GM19099 (cell line): ENCODE measurements around the gene SETD4.

Source experiments
- POLR2A ChIP-seq: IDR thresholded peaks from 3 replicates; pipeline ENCODE4 v1.6.1; 2011; ENCODE audit warnings: low read depth; ENCODE audit not compliant: insufficient read length; ENCODE audit errors: extremely low read depth

Gene SETD4

DNA sequence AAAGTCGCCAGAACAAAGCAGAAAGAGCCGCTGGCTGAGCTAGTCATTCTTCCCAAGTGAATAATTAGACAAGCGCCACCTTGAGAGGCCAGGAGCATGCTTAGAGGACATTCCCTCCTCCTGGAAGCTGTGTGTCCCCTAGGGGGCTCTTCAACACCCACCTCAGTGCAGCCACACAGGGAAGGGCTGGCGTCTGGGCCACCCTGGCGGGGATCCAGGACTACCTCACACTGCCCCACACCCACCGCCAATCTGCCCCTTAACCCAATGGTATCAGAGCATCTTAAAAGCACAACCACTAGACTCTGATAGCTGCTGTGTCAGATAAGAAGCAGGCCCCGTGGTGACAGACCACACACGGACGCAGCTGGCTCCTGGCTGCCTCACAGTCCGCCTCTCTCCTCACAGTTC lies 24.9 kb downstream of the SETD4 start:
- no peak for TF ChIP-seq POLR2A

DNA sequence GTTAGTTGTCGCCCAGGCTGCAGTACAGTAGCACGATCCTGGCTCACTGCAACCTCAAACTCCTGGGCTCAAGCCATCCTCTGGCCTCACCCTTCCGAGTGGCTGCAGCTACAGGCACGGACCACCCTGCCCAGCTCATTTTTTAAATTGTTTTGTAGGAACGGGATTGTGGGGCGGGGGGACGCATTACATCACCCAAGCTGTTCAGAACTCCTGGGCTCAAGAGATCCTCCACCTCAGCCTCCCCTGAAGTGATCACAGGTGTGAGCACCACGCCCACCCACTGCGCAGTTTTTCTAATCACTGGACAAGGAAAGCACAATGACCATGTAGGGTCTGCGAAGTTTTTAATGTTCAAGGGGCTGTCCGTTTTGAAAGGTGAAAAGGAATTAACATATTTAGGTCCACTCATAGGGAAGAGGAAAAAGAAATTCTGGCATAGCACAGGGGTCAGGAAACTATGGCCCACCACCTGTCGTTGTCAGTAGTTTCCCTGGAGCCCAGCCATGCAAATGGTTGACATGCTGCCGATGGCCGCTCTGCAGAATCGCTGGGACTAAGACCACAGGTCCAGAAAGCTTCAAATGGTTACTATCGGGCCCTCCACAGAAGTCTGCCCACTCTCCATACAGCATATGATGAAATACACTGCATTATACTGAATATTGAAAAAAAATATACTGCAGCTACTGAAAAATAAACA lies 26.0 kb downstream of the SETD4 start:
- TF ChIP-seq POLR2A = no peak

DNA sequence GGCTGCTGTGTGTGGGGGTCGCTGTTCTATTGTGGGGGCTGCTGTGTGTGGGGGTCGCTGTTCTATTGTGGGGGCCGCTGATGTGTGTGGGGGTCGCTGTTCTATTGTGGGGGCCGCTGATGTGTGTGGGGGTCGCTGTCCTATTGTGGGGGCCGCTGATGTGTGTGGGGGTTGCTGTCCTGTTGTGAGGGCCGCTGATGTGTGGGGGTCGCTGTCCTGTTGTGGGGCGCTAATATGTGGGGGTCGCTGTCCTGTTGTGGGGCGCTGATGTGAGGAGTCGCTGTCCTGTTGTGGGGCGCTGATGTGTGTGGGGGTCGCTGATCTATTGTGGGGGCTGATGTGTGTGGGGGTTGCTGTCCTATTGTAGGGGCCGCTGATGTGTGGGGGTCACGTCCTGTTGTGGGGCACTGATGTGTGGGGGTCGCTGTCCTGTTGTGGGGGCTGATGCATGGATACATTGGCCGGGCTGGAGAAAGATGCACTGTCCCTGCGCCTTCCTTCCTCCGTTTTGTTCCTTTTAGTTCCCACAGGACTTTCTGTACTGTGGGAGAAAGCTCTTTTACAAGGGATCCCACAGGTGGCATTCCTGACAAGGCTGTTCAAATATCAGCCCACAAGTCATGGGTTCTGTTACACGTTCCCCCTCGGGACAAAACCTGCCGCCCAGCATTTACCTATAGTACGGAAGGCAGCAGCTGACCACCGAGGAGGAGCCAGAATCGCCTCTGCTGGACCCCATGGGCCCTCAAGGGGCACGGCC lies 27.5 kb downstream of the SETD4 start:
- no peak for TF ChIP-seq POLR2A

DNA sequence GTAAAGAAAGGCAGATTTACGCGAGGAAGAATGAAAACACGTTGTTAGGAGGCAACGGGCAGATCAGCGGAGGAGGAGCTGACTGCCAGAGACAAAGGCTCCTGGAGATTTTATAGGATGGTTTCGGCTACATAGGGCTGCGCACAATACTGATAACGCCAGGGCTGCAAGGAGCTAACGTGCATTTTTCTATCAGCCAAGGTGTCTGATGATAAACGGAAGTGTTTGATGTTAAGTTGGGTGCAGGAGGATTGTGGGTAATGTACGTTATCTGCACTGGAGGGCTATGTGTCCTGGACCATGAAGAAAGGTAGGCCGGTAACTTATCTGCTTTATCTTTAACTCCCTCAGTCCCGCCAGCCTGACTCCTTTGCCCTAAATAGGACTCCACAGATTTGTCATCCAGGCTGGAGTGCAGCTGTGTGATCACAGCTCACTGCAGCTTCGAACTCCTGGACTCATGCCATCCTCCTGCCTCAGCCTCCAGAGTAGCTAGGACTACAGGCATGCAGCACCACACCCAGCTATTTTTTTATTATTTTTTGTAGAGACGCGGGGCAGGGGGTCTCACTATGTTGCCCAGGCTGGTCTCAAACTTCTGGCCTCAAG lies 29.6 kb downstream of the SETD4 start:
- TF ChIP-seq POLR2A = no peak

DNA sequence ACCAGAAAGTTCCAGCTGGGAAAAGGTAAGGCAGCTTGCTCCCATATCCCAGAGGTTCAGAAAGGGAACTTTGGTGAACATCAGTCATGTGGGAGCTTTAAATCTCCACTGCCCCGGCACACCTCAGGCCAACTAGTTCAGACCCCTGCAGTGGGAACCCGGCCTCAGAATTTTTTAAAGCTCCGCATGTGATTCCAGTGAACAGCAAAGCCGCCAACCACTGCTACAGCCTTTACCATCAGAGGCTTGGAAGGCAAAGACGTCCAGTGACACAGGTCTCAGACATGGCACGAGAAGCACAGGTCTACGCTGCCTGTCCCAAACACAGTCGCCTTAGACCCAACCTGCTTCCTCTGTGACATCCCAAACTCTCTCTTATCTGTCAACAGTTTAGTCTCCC lies 31.0 kb downstream of the SETD4 start:
- no peak for TF ChIP-seq POLR2A

DNA sequence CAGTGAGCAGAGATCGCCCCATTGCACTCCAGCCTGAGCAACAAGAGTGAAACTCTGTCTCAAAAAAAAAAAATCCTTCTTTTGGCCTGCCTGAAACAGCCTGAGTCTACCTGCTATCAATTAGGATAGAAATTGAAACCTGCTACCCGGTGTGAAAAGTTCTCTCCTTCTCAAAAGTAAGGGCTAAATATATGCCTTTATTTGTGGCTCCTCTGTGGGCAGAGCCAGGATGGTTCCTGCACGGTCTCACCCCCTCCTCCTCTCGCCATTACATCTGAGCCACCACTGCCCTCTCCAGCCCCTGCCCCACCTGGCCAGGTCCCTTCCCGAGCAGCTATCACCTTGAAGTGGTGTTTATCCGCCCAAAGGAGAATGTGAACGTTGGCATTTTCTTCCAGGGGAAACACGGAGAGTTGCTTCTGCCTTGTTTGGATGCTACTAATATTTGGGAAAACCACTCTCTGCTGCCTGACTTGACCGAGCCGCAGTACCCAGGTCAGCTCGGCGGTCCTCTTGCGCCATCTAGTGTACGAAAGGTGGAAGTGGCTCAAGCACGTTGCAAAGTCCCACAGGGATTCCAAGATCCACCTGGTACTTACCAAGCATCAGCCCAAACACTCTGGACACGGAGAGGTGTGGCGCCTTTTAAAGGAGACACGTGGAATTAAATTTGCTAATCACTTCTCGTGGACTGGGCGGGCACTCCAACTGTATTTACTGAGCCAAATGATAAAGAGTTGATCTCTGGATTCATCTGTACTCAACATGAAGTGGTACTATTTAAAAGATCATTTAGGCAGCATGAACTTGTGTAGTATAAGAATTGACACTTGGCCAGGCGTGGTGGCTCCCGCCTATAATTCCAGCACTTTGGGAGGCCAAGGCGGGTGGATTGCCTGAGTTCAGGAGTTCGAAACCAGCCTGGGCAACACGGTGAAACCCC lies 31.9 kb downstream of the SETD4 start:
- TF ChIP-seq POLR2A = no peak

DNA sequence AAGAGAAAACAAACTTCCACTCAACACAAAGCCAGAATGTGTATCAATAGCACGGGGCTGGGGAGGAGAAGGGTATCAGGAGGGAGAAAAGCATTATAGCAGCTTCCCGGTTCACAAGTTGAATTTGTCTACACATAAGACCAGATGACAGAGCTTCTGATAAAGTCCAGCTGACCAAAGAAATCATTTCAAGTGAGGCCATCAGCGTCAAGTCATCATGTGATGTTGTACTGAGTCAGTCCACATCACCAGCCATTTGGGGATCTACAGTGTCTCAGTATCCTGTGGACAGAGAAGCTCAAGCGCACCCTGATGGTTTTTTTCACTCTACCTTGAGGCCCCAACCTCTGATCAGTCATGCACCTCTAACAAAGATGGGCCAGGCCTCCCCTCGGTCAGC lies 33.0 kb downstream of the SETD4 start:
- TF ChIP-seq POLR2A = no peak

DNA sequence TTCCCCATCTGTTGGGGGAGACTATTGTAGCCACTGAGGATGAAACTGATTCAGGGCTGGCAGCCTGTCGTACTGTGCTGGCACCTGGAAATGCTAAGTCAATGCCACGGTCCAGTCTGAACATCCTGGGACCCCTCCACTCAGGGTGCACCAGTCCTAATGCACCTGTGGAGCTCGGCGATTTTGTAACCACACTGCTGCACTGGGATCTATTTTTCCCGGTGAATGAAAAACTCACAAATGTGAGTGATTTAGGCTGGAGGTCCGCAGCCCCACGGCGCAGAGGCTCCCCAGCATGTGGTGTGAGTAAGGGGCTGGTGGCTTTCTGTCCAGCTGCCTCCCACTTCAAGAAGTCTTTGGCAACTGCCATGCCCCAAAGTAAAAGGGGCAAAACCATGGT lies 35.5 kb downstream of the SETD4 start:
- TF ChIP-seq POLR2A = no peak

DNA sequence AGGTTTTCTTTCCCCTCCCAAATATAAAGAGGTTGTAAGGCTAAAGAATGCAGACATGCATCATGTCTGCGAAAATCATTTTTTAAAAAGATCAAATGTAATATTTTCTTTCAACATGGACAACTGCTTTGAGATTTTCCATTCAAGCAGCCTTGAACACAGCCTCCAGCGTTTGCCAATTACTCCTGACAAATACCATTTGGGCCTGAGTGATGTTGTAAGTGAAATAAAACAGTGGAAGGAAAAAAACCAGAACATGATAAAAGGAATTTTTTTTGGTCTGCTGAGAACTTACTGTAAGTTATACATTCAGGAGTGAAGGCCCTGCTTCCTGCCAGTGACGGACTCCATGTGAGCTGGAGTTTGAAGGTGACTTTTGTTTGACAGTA lies 37.2 kb downstream of the SETD4 start:
- TF ChIP-seq POLR2A = no peak

DNA sequence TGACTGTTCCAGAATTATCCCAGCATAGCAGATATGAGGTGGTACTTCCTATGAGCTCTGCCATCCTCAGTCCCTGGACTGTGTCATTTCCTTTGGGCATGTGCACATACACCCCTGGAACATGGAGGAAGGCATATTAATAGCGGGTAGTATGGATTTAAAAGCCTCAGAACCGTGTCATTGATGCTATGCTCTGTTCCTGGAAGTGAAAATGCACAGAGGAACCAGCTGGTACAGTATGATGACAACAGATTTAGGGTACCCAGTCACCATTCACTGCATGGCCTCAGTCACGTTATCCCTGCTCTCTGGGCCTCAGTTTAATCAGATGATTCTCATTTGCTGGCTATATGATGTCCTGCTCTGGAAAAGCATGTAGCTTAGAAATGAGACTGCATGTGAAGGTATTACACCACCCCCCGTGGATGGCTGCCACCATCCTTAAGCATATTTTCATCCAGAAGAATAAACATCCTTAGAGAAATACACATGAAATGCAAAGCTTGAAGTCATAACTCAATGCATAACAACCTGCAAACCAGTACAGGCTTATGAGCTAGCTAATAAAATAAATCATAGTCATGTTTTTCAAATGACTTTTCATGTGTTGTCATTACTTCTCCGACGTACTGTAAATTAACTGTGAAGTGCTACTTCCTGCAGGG lies 37.8 kb downstream of the SETD4 start:
- TF ChIP-seq POLR2A = no peak

DNA sequence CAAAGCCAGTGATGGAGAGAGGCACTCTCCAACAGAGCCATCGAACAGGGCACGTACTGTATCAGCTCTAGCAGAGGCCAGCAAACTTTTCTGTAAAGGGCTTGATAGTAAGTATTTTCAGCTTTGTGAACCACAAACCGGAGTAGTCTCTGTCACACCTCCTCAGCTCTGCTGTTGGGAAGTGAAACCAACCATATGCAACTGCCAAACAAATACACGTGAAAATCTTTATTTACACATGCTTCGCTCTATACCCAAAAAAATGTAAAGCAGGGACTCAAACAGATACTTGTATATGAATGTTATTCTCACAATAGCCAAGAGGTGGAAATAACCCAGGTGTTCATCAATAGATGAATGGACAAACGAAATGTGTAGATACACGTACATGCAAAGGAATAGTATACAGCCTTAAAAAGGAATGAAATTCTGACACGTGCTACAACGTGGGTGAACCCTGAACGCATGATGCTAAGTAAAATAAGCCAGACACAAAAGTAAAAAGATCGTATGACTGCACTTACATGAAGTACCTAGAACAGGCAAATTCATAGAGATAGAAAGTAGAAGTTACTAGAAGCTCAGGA lies 39.0 kb downstream of the SETD4 start:
- no peak for TF ChIP-seq POLR2A

DNA sequence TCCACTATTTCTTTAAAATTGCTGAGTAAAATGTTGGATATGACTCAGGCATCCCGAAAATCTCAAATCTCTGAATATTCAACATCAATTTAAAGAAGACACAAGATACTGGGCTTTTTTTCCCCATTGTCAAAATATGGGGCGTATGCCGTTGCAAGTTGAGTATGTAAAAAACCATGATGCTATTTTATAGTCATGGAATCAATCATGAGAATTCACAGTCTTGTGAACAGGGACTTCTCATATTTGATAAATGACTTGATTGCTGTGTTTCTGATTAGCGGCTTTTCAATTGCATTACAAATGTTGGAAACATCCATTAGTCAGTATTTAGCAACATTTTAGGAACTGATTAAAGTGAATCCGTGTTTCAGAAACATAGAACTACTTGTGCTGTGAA lies 45.3 kb downstream of the SETD4 start:
- TF ChIP-seq POLR2A = no peak

DNA sequence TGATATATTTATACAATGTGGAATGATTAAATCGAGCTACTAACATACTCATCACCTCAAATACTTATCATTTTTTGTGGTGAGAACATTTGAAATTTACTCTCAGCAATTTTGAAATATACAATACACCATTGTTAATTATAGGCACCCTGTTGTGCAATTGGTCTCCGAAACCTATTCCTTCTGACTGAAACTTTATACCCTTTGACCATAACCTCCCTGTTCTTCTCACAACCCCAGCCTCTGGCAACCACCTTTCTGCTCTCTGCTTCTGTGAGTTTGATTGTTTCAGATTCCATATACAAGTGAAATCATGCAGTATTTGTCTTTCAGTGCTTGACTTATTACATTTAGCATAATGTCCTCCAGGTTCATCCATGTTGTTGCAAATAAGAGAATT lies 49.5 kb downstream of the SETD4 start:
- TF ChIP-seq POLR2A = no peak

DNA sequence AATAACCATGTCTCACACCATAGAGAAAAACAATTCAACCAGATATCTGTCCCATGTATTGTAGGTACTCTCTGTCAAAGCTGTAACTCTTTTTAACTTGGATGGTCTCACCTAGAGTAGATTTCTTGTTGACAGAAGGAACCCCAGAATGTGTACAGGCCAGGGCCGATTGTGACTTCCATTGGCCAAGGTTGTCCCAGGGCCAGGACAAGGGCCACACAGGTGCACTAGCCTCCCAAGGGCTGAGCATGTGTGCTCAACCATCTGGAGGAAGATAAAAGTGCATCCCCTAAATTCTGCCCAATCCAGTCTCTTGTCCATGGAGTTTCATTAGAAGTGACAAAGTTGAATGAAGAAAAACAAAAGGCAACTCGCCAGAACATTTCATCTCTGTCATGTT lies 51.8 kb downstream of the SETD4 start:
- no peak for TF ChIP-seq POLR2A

DNA sequence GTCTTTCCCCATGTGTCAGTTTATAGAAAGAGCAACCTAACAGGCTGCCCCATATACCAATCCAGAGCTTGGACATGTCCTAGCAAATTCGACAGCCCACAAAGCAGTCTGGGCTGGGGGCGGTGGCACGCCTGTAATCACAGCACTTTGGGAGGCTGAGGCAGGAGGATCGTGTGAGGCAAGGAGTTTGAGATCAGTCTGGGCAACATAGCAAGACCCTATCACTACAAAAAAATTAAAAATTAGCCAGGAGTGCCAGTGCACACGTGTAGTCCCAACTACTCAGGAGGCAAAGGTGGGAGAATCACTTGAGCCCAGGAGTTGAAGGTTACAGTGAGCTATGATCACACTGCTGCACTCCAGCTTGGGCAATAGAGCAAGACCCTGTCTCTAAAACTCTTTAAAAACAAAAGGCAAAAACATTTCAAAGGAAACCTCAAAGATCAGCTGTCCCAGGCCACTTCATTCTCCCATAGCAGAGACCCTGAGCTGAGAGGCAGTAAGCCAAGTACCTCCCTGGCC lies 54.4 kb downstream of the SETD4 start:
- TF ChIP-seq POLR2A = no peak

DNA sequence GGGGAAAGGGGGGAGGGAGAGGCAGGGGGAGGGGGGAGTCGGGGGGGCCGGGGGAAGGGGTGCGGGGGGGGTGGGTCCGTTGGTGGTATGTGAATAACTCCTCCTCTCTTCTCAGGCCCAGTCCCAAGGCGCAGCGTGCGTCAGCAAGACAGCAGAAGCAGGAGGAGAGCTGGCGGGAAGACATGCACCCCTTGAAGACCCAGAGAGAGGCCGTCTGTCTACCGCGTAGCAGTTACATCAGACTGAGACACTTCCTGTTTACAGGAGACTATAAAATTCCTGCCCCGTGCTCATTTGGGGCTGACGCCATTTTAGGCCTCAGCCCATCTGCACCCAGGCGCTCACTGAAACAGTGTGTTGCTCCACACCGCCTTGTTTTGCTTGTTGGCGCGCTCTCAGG lies 55.3 kb downstream of the SETD4 start:
- no peak for TF ChIP-seq POLR2A
